IPS DF 4.7 (cell line): Measurements from ENCODE around the gene EHF.

ENCODE experiments used
- DNase-seq: peaks from one replicate; pipeline ENCODE4 v3.0.0-alpha.2; 2013; ENCODE audit warnings: low spot score; ENCODE audit errors: extremely low read depth

The EHF gene

DNA sequence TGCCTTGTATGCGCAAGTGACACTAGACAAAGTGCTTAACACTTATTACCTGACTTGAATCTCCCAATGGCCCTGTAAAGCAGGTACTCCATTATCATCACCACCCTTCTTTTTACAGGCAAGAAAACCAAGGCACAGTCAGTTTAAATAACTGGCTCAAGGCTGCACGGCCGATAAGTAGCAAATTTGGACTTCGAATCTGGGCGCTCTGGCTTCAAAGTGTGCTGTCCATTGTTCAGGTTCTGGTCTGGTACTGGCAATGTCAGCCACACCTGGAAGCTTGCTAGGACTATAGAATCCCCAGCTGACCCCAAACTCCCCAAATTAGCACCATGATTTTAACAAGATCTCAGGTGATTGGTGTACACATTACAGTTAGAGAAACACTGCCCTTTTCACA lies 19.3 kb upstream of the EHF start:
- no peak for DNase-seq

DNA sequence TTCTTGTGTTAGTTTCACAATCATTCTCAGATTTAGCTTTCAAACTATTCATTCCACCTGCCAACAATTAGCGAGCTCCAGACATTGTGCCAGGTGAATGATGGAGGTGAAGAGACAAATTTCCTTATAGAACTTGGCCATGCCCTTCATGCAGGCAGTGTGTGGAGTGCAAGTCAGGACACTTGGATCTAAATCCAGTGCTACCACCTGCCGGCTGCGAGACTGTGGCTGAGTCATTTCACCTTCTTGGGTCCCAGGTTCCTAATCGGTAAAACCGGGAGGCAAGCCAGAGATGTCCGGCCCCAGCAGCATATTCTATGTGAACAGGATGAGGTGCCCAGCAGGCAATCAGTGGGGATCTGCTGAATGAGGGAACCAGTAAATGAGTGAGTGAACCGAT lies 18.6 kb upstream of the EHF start:
- DNase-seq, result no peak

DNA sequence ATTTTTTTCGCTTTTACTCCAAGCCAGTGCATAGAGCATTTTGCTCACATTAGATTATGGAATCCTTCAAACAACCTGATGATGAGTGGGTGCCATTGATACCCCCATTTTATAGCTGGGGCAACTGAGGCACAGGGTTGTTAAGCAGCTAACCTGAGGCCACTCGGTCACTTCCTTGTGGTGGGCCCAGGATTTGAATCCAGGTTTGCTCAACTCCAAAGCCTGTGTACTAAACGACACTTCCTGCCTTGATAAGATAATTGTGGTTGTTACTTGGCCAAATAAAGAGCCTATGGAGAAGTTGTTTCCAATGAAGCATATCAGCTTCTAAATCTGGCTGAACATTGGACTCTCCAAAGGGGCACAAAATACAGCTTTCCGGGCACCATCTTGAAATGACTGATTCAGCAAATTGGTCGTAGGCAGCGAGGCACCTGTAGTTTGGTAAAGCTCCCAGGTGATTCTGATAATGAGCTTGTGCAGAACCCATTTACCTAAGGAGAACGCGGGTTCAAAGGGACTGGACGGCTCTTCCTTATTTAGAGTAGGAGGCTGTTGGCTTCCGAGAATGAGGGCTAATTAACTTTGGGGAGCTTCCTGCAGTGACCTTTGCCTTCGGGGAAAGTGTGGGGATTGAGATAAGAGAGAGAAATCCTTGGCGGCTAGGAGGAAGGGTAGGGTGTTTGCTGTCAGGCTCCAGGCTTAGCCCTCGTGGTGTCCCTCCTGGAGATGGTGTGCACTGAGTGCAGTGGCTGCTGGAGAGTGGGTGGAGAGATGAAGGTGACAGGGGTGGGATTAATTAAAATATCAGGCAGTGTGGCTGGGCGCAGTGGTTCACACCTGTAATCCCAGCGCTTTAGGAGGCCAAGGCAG lies 17.5 kb upstream of the EHF start:
- DNase-seq, result no peak

DNA sequence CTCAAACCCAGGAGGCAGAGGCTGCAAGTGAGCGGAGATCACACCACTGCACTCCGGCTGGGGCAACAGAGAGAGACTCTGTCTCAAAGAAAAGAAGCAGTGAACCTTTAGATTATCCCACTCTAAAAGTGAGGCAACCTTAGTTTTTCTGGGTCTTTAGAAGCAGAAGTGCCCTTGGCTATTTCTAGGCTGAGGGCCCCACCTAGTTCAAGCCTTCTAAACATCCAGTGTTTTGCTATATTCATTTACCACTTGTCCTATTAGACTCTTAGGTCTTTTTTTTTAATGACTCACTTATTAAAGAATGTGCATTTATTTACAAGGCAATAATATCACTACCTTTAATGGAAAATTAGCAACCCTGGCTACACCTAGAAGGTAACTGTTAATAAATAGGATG lies 16.7 kb upstream of the EHF start:
- DNase-seq, result no peak

DNA sequence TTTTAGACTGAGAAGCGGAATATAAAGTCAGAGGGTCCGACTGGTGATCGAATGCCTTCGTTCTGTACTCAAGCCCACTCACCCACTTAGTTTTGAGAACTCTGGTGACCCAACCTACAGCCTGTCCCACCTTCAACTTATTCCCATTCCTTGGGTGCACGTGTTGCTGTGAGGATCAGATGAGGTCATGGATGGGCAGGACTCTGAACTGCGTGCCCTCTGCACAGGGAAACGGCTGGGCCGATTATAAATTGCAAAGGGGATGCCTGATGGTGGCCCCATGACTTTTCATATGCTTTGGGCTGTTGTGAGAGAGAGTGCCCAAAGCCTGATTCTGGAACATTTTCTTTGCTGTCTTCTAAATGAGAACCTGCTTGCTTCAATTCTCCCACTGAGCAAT lies 16.0 kb upstream of the EHF start:
- no peak for DNase-seq

DNA sequence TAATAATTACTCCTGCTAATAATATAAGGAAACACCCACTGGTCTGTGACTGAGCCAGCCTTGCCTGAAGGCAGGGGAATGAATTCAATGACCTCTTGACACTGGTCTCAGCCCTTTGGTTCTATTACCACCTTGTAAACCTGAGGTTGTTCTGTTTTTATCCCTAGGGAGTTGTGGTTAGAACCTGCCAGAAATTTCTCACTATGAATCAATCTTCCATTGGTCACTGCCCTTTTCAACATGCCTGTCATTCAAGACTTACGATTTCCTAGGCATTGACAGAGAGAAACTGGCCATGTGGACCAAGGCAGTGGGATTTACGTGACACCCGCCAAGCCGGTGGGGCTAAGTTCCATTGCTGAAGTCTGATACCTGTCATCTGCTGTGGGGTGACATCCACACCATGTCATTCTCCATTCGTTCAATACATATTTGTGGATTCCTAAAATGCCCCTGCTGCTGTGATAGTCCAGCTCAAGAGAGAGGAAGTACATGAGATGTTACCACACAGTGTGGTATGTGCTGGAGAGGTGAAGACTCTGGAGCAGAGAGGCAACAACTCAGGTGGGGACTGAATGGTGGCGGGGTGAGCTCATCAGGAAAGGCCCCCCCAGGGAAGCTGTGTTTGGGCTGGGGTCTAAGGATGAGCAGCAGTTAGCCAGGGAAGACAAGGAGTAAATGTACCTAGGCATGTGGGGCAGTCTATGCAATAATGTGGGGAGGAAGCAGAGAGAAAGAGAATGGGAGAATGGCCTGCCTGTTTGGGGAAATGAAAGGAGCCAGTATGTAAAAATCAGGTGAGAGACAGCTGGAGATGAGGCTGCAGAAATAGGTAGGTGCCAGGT lies 15.2 kb upstream of the EHF start:
- no peak for DNase-seq

DNA sequence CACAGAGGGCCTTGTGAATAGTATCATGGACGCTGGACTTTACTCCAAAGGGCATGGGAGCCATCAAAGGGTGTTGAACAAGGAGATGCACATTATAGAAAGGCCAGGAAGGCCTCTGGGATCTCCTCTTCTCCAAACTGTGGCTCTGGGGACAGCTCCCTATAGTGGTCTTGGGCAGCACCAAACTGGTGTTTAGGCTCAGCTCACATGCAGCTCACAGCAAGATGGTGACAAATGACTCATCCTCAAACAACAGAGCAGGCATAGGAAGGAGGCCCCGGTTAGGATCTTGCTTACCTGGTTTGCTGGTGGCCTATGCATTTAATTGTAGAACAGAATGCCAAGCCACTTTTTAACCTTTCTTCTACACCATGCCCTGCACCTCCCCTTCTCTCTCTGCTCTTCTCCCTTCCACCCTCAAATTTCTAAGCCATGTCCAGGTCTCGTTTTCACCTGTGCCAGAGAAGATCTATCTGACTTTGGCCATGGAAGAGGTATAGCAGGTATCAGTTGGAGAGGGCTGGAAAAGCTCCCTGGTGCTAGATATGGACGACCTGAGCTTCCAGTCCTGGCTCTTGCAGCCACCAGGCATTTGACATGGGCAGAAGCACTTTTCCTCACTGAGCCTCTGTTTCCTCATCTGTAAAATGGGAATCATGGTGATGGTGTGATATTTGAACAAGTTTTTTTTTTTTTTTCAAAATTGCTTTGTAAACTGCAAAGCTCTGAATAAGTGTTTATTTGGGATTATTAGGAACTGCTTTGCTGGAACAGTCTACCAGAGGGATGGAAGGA lies 14.4 kb upstream of the EHF start:
- no peak for DNase-seq

DNA sequence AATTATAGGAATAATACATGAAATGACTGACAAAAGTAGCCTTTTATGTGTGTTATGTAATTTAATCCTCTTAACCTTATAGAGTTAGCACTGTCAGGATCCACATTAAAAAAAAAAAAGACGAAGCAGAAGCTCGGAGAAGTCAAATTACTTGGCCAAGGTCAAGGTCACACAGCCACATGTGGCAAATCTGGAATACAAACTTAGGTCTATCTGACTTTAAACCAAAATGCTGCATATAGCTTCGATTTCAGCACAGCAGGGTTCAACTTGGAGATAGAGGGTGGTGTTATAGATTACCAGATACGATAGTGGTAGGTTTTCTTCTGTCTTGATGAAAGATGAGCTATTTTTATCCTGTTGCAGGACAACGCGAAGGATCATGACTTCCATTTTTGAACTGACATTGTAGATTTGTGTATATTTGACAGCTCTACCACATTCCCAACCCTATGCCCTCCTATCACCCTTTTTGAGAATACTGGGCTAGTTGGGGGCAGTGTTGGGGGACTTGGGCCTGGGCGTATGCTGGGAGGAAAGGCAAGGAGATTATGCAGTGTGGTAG lies 11.6 kb upstream of the EHF start:
- no peak for DNase-seq

DNA sequence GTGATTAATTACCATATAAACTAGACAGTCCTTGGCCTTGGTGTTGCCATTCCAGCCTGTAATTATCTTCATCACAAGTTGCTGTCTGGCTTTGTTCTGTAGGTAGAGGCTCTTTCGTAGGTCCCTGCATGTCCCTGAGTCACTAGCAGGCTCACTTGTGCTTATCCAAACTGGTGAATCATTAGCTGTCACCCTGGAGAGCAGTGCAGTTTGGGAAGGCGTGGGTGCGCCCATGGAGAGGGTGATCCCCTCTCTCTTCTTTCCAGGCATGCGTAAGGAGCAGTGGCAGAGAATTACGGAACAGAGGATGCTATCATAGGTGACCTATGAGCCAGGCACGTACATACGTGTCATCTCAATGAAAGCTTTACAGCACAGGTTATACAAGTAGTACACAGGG lies 11.0 kb upstream of the EHF start:
- no peak for DNase-seq

DNA sequence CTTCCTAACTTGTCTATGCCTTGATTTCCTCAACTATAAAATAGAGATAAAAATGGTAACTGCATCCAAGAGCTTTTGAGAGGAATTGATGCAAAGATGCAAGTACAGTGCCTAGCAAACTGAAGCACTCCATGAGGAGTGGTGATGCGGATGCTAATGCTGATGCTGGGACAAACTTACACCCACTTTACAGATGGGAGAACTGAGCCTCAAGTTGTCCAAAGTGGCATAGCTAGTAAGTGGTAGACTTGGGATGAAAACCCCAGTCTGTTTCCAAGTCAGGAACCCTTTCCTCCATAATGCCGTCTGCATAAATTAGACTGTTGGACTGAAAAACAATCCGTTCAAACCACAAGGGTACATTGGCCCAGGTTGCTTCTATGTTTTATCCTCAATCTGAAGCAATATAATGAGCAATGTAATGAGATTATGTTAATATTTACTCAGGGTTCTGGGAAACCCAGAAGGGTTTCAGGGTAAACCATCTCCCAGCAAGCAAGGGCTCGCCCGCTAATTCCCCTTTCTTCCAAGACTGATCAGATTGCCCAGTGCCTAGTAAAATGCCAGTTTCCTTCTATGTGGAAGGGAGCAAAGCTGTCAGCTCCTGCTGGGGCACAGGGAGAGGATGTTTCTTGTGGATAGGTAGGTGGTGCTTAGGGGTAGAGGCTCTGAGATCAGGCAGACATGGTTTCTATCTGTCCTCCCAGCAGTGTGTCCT lies 10.4 kb upstream of the EHF start:
- DNase-seq, result no peak

DNA sequence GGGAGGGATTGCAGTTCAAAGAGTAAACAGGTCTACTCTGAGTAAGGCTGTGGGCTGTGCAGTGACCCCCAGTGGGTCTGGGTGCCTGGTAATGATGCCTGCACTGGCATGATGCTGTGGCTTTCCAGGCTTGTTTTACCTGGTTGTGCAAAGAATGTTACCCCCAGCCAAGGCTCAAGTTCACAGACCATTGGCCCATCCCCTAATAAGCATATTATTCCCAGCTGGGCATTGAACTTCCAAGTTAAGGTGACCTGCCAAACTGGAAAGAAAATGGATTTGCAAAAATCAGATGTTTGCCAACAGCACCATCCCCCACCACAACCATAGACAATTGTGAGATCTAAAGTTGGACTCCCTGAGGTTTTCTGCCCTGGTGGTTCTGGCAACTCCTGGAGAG lies 7.9 kb upstream of the EHF start:
- no peak for DNase-seq

DNA sequence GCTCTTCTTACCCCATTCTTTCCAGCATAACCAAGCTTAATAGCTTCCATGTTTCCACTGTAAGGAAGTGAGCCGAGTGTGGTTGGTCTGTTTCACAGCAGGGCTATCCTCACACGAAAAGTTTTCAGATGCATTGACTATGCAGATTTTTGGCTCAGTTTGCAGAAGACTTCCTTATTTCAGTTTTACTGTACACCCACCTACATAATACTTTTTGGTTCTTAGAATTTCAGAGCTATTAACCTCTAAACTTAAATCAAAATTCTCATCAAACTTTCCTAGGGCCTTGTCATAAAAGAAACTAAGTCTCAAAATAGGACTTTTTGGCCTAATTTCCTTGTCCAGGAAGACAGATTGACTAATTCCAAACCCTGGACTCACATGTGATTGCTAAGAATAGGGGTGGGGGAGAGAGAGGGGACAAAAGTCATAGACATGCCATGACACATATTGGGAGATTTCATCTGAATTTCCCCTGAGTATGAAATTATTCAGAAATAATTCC lies 7.3 kb upstream of the EHF start:
- no peak for DNase-seq

DNA sequence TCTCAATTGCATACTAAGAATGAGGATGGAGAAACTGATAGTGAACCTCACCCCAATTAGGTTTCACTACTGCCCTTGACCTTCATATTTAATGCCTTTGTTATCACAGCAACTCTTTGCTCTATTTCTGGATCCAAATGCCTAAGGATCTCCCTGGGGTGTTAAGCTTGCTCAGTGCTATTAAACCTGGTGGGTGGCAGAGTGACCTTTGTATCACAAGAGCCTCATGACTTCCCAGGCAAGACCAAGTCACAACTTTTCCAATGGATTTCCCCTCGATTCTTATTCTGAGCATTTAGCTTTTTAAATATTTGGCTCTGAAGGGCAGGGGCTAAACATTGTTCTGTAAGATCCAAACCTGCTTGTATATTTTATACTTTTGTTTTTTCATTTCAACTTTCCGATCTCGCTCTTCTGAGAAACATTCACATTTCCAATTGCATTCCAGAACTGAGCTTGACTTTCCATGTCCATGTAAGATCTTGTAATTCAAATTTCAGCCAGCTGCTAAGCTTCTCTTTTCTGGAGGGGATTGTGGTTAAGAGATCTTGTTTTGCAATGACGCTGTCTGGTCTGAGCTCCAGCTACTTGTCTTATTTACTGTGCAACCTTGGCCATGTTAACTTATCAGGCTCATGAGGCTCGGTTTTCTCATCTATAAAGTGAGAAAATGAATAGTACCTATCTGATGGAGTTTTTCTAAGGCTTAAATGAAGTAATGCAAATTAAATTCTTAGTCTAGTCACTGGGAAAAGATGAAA lies 6.4 kb upstream of the EHF start:
- no peak for DNase-seq

DNA sequence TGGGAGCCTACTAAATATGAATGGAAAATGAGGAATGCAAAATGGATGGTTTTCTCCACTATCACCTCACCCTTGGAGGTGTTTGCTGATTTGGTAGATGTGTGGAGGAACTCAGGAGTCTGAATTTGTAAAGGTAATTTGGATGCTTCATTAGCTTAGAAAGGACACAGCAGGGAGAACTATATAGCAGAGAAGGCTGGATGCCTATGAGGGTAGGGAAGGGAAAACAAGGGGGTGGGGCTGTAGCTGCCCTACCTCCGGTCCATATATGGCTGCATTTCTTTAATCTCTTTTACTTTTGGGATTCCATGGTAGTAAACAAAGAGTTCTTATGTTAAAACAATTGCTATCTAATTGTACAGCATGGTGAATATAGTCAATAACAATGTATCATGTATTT lies 4.8 kb upstream of the EHF start:
- DNase-seq, result no peak

DNA sequence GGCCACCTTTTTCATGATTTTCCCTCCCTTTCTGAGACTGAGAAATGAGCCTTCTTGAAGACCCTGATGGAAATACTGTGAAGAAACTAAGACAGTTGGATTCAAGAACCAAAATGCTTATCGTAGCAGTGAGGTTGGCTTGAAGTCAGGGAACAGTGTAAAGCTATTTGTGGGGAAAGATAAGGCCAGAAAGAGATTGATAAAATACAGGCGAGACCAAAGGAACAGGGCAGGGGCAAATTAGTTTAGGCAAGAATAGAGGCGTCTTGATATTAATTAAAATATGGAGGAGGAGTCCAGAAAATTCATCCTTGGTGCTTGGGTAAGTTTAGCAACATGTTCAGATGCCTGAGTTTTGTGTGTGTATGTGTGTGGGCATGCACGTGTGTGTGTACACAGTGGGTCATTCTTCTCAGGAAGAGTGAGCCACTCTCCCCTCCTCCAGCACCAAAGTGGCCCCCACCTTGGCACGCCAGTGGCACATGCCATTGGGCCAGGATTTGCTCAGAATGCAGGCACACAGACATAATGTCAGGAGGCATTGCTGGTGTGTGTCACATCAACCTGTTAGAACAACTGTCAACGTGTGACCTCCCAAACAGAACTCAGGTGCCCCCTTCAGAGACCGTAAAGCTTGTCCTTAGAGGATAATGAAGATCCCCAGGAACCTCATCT lies 3.9 kb upstream of the EHF start:
- no peak for DNase-seq

DNA sequence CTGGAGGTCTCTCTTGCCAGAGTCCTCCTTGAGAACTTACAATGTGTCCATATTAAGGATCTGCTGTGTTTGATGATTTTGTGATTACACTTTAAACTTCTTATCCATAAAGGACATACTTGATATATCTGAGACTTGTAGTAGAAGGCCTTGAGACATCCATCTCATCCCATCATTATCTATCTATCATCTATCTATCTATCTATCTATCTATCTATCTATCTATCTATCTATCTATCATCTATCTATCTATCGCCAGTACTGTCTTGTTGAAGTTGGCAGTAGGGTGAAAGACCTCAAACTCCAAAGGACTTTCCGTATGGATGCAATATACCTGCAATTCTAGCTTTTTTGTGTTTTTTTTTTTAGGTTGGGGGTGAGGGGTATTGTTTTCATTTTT lies 2.5 kb upstream of the EHF start:
- no peak for DNase-seq

DNA sequence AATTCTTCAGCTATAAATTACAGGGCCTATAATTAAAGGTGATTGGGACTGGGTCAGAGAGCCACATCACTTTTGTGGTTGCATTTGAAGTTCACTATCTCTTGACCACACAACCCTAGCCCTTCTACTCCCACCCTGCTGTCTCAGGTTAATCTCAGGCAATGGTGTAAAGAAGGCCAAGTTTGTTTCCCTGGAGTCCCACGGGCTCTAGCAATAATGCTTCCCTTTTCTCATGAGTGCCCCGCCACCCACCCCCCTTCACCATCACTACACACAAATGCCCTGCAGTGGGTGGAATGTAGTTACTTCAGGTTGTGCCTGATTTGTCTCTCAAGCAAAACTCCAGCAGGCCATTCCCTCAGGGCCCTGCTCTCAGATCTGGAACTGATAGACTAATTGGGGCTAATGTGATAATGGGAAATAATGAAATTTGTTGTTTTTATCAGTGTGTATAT lies 1.8 kb upstream of the EHF start:
- DNase-seq, result no peak

DNA sequence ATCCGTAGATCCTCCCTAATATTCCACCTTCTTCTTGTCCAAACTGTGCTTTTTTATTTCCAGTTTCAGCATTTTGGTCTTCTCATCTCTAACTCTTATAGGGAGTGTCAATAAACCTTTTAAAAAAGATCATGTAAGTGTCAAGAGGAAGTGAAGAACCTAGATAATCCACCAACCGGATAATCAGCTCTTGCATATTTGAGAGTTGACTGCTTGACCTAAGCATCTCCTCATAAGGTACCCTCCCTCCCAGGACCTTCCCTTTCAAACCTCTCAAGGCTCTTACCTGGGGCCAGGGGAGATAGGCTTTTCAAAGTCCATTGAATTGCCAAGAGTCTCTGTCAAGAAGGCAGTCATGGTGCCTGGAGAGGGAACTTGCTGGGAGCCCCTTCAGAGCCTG lies 691 bp upstream of the EHF start:
- DNase-seq, result no peak

DNA sequence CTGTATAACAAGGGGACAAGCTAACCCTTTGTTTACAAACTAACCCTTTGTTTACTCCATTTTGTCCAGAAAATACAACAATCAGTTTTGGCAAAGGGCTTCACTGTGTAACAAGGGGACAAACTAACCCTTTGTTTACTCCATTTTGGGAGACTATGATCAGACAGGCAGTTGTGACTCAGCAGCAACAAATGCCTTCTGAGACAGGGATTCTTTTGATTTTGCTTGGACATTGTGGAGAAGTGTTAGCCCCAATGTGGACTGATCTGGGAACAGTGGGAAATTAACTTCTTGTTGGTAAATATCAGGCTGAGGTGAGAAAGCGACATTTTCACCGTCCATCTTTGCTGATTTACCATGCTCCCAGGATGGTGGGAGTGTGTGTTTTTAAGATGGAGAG lies 983 bp downstream of the EHF start:
- no peak for DNase-seq
